ENCODE data around the gene SCD5. TPM values are rescaled to one million over a fixed set of nuclear protein-coding genes. Genes with fewer than 3 reads are reported as not detected.

The SCD5 gene
- total and polyA plus RNA-seq, 2 of the 13 experiments (the other 11 are each of a cell fraction or from before 2014, with no cell fraction given), result not detected

GRCh38 chr4:82648356-82648755, 150.2 kb downstream of the SCD5 start (continued):
- no peak for TF ChIP-seq SATB2 (CRISPR knock-in tag; IDR thresholded peaks at IDR 0.05)
- no peak for TF ChIP-seq CBX1 (IDR thresholded peaks at IDR 0.05; ENCODE audit: low read depth)
- no peak for TF ChIP-seq ZZZ3 (CRISPR knock-in tag; IDR thresholded peaks at IDR 0.05; ENCODE audit: borderline replicate concordance)
- no peak for TF ChIP-seq FOXK2 (IDR thresholded peaks at IDR 0.05)
- no peak for TF ChIP-seq SIX1 (CRISPR knock-in tag; IDR thresholded peaks at IDR 0.05; ENCODE audit: borderline replicate concordance)
- no peak for TF ChIP-seq ZFP36 (IDR thresholded peaks at IDR 0.05; ENCODE audit: borderline replicate concordance, low read depth, low read length, partially characterized antibody)
- no peak for TF ChIP-seq ZFP91 (CRISPR knock-in tag; IDR thresholded peaks at IDR 0.05; ENCODE audit: borderline replicate concordance)
- TF ChIP-seq E2F1 (CRISPR knock-in tag; IDR thresholded peaks at IDR 0.05), result no peak
- TF ChIP-seq SNAPC2 (CRISPR knock-in tag; IDR thresholded peaks at IDR 0.05), result no peak
- TF ChIP-seq, protein P1, sequence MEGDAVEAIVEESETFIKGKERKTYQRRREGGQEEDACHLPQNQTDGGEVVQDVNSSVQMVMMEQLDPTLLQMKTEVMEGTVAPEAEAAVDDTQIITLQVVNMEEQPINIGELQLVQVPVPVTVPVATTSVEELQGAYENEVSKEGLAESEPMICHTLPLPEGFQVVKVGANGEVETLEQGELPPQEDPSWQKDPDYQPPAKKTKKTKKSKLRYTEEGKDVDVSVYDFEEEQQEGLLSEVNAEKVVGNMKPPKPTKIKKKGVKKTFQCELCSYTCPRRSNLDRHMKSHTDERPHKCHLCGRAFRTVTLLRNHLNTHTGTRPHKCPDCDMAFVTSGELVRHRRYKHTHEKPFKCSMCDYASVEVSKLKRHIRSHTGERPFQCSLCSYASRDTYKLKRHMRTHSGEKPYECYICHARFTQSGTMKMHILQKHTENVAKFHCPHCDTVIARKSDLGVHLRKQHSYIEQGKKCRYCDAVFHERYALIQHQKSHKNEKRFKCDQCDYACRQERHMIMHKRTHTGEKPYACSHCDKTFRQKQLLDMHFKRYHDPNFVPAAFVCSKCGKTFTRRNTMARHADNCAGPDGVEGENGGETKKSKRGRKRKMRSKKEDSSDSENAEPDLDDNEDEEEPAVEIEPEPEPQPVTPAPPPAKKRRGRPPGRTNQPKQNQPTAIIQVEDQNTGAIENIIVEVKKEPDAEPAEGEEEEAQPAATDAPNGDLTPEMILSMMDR (CRISPR knock-in tag; IDR thresholded peaks at IDR 0.05), result no peak
